Dedifferentiated amniotic fluid mesenchymal stem cell (primary cell): Measurements from ENCODE around the gene PRKAA1.

Source experiments
- DNase-seq: peaks from one replicate; pipeline ENCODE4 v3.0.0-alpha.2; 2016; ENCODE audit errors: extremely low spot score

Gene PRKAA1

GRCh38 chr5:40798012-40798800 lies at the start of gene PRKAA1:
TSS of gene PRKAA1 (minus strand) at chr5:40798374. CDS start at chr5:40798189, 185 bp downstream.
- peak; percentile 83 for DNase-seq

GRCh38 chr5:40847525-40847924 lies 49.4 kb upstream of the PRKAA1 start:
- DNase-seq, result no peak

GRCh38 chr5:40846371-40846770 lies 48.2 kb upstream of the PRKAA1 start:
- DNase-seq, result no peak

GRCh38 chr5:40844565-40844964 lies 46.4 kb upstream of the PRKAA1 start:
- no peak for DNase-seq

GRCh38 chr5:40842351-40842750 lies 44.2 kb upstream of the PRKAA1 start:
- DNase-seq, result no peak

GRCh38 chr5:40841068-40841805 lies 43.1 kb upstream of the PRKAA1 start, which contains the start of gene CARD6:
TSS of gene CARD6 (plus strand) at chr5:40841367. CDS start at chr5:40841383, 16 bp downstream.
- DNase-seq, result no peak

DNA sequence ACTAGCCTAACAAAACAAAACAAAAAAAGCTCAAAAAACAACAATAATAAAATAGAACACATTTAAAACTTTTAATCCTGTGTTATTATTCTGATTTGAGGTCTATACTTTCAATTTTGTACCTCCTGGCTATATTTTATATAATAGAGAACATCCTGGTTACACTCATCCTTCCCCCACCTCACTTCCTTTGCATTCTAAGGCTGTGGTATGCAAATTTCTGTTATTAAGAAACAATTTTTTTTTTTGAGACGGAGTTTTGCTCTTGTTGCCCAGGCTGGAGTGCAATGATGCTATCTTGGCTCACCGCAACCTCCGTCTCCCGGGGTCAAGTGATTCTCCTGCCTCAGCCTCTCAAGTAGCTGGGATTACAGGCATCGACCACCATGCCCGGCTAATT lies 39.9 kb upstream of the PRKAA1 start:
- no peak for DNase-seq

- DNase-seq, result peak; percentile 98
Measured at GRCh38 chr5:40834849-40835787, 36.9 kb upstream of the PRKAA1 start, which contains the start of gene RPL37. TSS of gene RPL37 (minus strand) at chr5:40835222. CDS start at chr5:40835185, 37 bp downstream.

DNA sequence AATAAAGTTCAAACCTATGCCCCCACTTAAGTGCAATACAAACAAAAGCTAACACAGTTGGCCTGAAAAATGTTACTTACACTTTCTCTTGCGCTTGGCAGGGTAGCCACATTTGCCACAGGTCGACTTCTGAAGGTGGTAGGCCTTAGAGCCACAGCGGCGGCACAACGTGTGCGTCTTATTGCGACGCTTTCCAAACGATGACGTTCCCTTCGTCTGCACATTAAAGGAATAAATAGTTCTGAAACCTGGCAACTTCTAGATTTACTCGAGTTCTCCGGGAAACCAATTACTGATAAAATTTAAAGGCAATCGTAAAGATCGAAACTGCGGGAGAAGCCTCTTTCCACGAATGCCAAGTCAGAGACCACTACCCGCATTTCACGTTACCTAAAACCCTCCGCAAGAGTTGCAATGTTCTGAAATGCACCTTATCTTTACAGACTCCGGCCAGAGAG lies 36.2 kb upstream of the PRKAA1 start:
- peak; percentile 21 for DNase-seq

DNA sequence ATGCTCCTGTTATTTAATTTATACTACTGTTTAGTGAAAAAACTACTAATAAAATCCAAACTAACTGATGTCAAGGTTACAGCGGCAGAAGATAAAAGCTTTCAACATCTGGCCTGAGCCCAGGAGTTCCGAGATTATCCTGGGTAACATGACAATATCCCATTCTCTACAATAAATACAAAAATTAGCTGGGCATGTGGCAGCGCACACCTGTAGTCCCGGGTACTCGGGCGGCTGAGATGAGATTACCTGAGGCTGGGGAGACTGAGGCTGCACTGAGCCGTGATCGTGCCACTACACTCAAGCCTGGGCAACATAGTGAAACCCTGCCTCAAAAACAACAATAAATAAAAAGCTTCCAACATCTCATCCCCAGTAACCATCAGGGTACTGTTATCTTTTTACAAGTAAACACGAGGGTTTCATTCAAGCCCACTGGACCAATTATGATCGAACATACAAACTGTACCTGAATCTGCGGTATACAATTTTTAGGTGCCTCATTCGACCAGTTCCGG lies 35.6 kb upstream of the PRKAA1 start:
- DNase-seq, result no peak

DNA sequence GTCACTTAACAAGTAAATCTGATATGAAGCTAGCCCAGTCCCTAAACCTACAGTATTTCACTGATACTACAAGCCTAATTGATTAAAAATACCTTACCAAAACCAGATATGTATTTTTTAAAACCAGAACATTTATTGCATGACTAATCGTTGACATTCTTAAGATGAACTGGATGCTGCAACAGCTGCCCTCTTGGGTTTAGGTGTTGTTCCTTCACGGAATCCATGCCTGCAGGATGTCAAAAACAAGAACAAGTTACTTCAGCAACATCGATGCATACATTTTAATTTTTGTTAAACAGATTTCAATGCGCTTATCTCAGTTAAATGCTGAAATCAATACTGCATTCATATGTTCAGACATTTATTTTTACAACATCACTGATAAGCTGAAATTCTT lies 34.2 kb upstream of the PRKAA1 start:
- DNase-seq, result no peak

DNA sequence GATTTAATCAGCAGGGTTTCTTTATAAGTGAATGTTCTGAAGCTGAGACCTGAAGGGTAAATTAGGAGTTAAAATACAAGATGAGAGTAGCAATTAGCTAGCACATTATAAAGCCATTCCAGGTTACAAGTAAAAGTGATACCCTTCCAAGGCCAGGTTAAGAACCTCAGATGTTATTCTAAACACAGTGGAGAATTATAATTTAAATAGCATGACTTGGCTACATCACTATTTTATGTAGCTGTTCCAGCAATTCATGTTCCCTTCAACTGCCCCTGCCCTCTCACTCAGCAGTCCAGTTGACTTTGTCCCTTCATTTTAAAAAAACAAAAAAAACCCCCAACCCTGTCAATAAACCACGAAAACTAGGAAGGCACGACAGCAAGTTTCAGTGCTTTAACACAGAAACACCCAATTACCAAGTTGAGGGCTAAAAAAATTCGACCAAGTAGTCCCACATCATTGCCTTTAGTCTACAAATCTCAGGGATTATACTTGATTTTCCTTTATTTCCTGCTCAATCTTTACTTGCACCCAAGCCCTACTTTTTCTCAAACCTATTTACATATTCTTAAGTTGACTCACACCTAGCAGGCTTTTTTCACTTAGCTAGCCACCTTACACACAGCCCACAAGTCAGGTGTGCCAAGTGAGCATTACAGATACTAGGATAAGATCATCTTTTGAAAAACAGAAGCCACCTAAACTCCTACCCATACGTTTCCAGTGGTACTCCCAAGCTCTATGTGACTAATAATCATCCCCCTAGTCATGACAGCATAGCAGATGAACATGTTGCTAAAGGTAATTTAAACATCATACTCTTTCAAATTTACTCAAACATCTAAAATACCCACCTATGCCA lies 33.4 kb upstream of the PRKAA1 start:
- no peak for DNase-seq

DNA sequence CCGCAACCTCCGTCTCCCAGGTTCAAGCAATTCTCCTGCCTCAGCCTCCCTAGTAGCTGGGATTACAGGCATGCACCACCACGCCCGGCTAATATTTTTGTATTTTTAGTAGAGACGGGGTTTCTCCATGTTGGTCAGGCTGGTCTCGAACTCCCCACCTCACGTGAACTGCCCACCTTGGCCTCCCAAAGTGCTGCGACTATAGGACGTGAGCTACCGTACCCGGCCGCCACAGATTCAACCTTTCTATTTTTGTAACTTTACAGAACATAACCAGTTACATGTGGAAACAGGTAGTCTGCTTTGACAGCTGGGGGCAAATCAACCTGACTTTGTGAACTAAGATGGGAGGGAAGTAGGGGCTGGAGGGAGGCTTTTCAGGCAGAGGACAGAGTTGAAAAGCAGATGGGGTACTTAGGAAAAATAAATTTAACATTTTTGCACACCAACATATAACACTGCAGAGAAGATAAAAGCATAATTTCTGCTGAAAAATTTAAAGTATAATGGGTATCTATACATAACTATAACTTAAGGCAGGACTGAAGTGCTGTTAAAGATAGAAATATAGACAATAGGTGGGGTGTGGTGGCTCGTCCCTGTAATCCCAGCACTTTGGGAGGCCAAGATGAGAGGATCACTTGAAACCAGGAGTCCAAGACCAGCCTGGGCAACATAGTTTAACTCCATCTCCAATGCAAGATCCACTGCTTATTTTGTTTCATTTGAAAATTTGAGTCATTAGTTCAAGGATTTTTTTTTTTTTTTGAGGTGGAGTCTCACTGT lies 31.8 kb upstream of the PRKAA1 start:
- DNase-seq, result no peak

DNA sequence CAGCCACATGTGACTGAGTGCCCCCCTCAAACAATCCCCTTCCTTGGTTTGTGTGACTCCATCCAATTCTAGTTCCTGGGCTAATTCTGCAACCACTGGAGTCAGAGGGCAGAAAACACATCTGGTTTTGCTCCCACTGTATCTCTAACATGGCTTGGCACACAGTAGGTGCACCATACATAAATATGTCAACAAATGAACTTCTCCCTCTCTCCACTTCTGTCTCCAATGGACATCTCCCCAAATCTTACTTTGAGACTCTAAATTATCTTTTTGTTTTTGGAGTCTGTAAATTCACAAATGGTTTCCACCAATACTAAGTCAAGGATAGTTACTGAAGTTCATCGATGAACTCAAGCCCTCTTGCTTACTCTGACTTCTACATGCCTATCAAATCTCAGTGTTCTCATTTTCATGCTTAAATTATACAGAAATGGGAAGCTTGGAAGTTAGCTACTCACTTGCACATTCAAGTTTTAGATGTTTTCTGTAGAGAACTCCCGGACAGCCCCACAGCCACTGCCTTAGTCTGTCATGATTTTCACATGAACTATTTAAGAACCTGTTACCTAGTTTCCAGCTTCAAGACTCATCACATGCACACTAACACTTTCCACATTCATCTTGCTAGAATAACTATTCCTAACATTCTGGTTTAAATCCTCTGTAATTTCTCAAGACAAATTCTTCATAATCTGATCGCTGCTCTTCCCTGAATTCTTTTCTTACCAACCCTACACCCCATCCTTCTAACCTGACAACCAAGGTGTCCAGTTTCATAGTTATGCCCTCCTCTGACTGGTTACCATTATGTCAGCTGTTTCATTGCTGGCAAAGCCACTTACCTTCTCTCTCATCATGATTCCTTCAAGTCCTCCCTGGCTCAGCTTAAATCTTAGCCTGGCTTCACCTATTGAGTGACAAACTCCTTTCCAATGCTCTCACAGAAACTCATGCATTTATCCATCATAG lies 30.8 kb upstream of the PRKAA1 start:
- no peak for DNase-seq

GRCh38 chr5:40828021-40828631 lies 30.0 kb upstream of the PRKAA1 start:
- no peak for DNase-seq

- no peak for DNase-seq
Measured at GRCh38 chr5:40827188-40827977, 29.2 kb upstream of the PRKAA1 start.

DNA sequence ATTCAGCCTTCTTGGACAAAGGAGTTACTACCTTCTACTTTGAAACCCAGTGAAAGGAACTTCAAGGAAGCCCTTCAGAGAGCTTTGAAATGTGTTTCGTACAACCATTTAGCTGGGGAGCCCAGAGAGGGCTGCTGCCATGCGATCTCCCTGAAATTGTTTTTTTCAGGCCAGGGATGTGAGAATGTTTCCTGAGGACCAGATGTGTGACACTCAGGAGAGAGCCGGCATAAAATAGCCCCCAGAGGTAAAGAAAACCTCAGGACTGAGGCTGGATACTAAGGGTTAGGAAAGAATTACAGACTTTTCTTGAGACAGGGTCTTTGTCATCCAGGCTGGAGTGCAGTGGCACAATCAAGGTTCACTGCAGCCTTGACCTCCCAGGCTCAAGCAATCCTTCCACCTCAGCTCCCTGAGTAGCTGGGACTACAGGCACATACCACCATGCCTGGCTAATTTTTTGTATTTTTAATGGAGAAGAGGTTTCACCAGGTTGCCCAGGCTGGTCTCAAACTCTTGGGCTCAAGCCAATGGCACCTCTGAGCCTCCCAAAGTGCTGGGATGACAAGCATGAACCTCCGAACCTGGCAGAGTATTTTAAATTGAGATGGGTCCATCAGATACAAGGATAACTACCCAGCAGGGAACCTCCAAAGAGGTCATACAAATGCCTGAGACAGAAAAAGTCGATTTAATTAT lies 28.5 kb upstream of the PRKAA1 start:
- DNase-seq, result no peak
